HepG2 (cell line): ENCODE measurements around the gene TLE7.

Experiments
- CEBPB ChIP-seq: IDR thresholded peaks from 2 replicates; pipeline ENCODE4 v1.6.1; 2011; ENCODE audit warnings: low read depth, low read length, improper control_type of control experiment, borderline replicate concordance
- CTCF ChIP-seq: sonication (generic); formaldehyde crosslinking; IDR thresholded peaks from 2 replicates; pipeline ENCODE4 v1.5.0; 2020; ENCODE audit warnings: mild to moderate bottlenecking, missing genetic modification reagents, moderate library complexity
- E2F2 ChIP-seq: sonication (generic); formaldehyde crosslinking; IDR thresholded peaks from 2 replicates; pipeline ENCODE4 v1.4.0; 2020; ENCODE audit warnings: missing genetic modification reagents, borderline replicate concordance
- IRF2 ChIP-seq: IDR thresholded peaks from 2 replicates; pipeline ENCODE4 v1.6.1; 2018; ENCODE audit warnings: missing genetic modification reagents, missing compliant biosample characterization
- REST ChIP-seq, 2 experiments: IDR thresholded peaks; 2 replicates each; pipeline ENCODE4 v1.6.1; 2011 to 2012; ENCODE audit warnings: low read length in 2 of 2, borderline replicate concordance in 1 of 2, low read depth in 1 of 2, mild to moderate bottlenecking in 1 of 2, moderate library complexity in 1 of 2
- SAFB2 ChIP-seq: sonication (generic); formaldehyde crosslinking; IDR thresholded peaks from 2 replicates; pipeline ENCODE4 v1.5.1; 2020; ENCODE audit warnings: missing genetic modification reagents, low read depth, mild to moderate bottlenecking, borderline replicate concordance
- SIX1 ChIP-seq: sonication (generic); formaldehyde crosslinking; IDR thresholded peaks from 2 replicates; pipeline ENCODE4 v1.4.0; 2020; ENCODE audit warnings: missing genetic modification reagents, borderline replicate concordance
- SMAD3 ChIP-seq: sonication (generic); formaldehyde crosslinking; IDR thresholded peaks from 2 replicates; pipeline ENCODE4 v1.4.0; 2020; ENCODE audit warnings: missing genetic modification reagents
- STAT6 ChIP-seq: sonication (generic); formaldehyde crosslinking; IDR thresholded peaks from 2 replicates; pipeline ENCODE4 v1.4.0; 2020; ENCODE audit warnings: missing genetic modification reagents, mild to moderate bottlenecking, borderline replicate concordance
- TCF7L2 ChIP-seq: IDR thresholded peaks from 2 replicates; pipeline ENCODE4 v1.6.1; 2011; ENCODE audit warnings: mild to moderate bottlenecking, low read depth, low read length, moderate library complexity
- U2AF1 ChIP-seq: fragments of 200-400 bp; formaldehyde crosslinking; optimal IDR thresholded peaks from 2 replicates; pipeline ENCODE3; 2017; ENCODE audit warnings: mild to moderate bottlenecking, low read depth, low read length
- YY1 ChIP-seq: IDR thresholded peaks from 2 replicates; pipeline ENCODE4 v1.6.1; 2011; ENCODE audit warnings: low read length, low read depth, moderate library complexity, mild to moderate bottlenecking; ENCODE audit not compliant: insufficient read depth, insufficient replicate concordance
- ZBTB33 ChIP-seq: sonication (generic); formaldehyde crosslinking; IDR thresholded peaks from 2 replicates; pipeline ENCODE4 v1.4.0; 2020; ENCODE audit warnings: missing genetic modification reagents
- ZFP91 ChIP-seq: sonication (generic); formaldehyde crosslinking; IDR thresholded peaks from 2 replicates; pipeline ENCODE4 v1.9.0; 2022; ENCODE audit warnings: missing genetic modification reagents, mild to moderate bottlenecking, borderline replicate concordance

- TF ChIP-seq SIX1 (CRISPR knock-in tag), result no peak
- TF ChIP-seq CTCF (CRISPR knock-in tag), result no peak
- no peak for TF ChIP-seq REST (IDR thresholded peaks at IDR 0.05; ENCODE audit: borderline replicate concordance in 1 of 2, low read depth in 1 of 2, low read length in 2 of 2)
- TF ChIP-seq TCF7L2, result no peak
- TF ChIP-seq STAT6, result no peak
- TF ChIP-seq SMAD3, result no peak
- no peak for TF ChIP-seq CEBPB
- TF ChIP-seq U2AF1, result no peak
- TF ChIP-seq IRF2 (CRISPR knock-in tag), result no peak
- no peak for TF ChIP-seq ZFP91 (CRISPR knock-in tag)
- TF ChIP-seq E2F2, result no peak
- no peak for TF ChIP-seq YY1
- no peak for TF ChIP-seq SAFB2 (CRISPR knock-in tag)
- TF ChIP-seq ZBTB33, result no peak
These were observed 14.9 kb upstream of the TLE7 start for GRCh38 chr16:71456801-71457200.
